Uterus (tissue), 4 donors: ENCODE results near the gene FBXW7. TPM values are rescaled to one million over a fixed set of nuclear protein-coding genes. Genes with fewer than 3 reads are reported as not detected.

Experiments used
- DNase-seq, 2 donors: peaks; one replicate each; pipeline ENCODE4 v3.0.0-alpha.2; 2019 to 2020
- H3K27ac ChIP-seq, 2 donors: fragments of 200-600 bp; sonication (generic); 1 replicate in 1 of 2; 2 replicates in 1 of 2; pipeline ENCODE4 v1.5.1; 2016 to 2018
- H3K27me3 ChIP-seq, 2 donors: fragments of 200-600 bp; sonication (generic); one replicate each; pipeline ENCODE4 v1.5.1; 2018 to 2019; ENCODE audit warnings: control low read depth in 1 of 2
- H3K36me3 ChIP-seq, 2 donors: fragments of 200-600 bp; sonication (generic); one replicate each; pipeline ENCODE4 v1.5.1; 2019; ENCODE audit warnings: control low read depth in 1 of 2
- H3K4me1 ChIP-seq, 2 donors: fragments of 200-600 bp; sonication (generic); one replicate each; pipeline ENCODE4 v1.5.1; 2018 to 2019; ENCODE audit warnings: control low read depth in 1 of 2
- H3K4me3 ChIP-seq, 2 donors: fragments of 200-600 bp; sonication (generic); 1 replicate in 1 of 2; 2 replicates in 1 of 2; pipeline ENCODE4 v1.5.1; 2018 to 2019; ENCODE audit warnings: mild to moderate bottlenecking in 1 of 2
- H3K9me3 ChIP-seq, 2 donors: fragments of 200-600 bp; sonication (generic); one replicate each; pipeline ENCODE4 v1.5.1; 2019; ENCODE audit warnings: control low read depth in 1 of 2
- POLR2A ChIP-seq, 2 donors: fragments of 450-650 bp; IDR thresholded peaks; one replicate each; pipeline ENCODE4 v1.6.1; 2016; ENCODE audit warnings: antibody characterized with exemption in 2 of 2, mild to moderate bottlenecking in 1 of 2, moderate library complexity in 1 of 2
- intact Hi-C: fragments of 100-400 bp; cut with DNase I; formaldehyde crosslinking; loops from one replicate; pipeline ENCODE4 v1.15.1; 2023; ENCODE audit warnings: low total_unique reads
- total RNA-seq, 4 donors: library from RNA; depleted of rRNA in 3 of 4; stranded (reverse); fragments of >200 nt in 3 of 4; gene quantifications; one replicate each; pipeline versions ENCODE4 v1.1.0 to v1.2.4, GENCODE V29; 2014 to 2023
- TF ChIP-seq, protein P1 (sequence below), 4 experiments: fragments of 200-600 bp in 2 of 4; fragments of 450-650 bp in 2 of 4; sonication (generic) in 2 of 4; IDR thresholded peaks; one replicate each; pipeline ENCODE4 v1.5.1; 2016 to 2019; ENCODE audit warnings: antibody characterized with exemption in 4 of 4, mild to moderate bottlenecking in 2 of 4, moderate library complexity in 1 of 4
- donor health status: DM: yes; HTN: yes; CAD: no.

The FBXW7 gene
- total RNA-seq, 4 donors from 2014 or later, result 50.6 to 152 (median 90.8) TPM

DNA sequence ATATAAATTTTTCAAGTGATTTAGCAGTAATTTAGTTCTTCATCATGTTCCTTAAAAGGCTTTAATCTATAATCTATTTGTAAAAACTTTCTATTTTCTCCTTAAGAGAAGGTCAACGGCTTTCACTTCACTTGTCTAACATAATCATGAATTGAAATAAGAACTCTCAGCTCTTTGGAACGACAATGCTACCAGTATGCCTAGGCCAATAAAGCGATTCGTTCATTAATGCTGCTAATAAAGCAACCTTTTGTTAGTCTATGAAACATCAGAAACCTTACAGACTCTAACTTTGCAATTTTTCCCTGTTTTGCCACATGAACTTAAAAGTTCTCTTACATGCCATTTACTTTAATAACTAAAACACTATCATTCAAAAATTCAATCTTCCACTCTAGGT is 47.6 kb downstream of the FBXW7 start:
- intact Hi-C loops, result no loop called here
- no peak overlapping the region for H3K27ac ChIP-seq
- DNase-seq, result no peak
- H3K27me3 ChIP-seq, result no peaks in the 10 kb centered on the region
- H3K4me1 ChIP-seq, result no peaks in the 10 kb centered on the region
- no peak overlapping the region for H3K4me3 ChIP-seq
- H3K36me3 ChIP-seq, result no peaks in the 10 kb centered on the region
- TF ChIP-seq, protein P1, sequence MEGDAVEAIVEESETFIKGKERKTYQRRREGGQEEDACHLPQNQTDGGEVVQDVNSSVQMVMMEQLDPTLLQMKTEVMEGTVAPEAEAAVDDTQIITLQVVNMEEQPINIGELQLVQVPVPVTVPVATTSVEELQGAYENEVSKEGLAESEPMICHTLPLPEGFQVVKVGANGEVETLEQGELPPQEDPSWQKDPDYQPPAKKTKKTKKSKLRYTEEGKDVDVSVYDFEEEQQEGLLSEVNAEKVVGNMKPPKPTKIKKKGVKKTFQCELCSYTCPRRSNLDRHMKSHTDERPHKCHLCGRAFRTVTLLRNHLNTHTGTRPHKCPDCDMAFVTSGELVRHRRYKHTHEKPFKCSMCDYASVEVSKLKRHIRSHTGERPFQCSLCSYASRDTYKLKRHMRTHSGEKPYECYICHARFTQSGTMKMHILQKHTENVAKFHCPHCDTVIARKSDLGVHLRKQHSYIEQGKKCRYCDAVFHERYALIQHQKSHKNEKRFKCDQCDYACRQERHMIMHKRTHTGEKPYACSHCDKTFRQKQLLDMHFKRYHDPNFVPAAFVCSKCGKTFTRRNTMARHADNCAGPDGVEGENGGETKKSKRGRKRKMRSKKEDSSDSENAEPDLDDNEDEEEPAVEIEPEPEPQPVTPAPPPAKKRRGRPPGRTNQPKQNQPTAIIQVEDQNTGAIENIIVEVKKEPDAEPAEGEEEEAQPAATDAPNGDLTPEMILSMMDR (IDR thresholded peaks at IDR 0.05), result no peak
- TF ChIP-seq POLR2A (IDR thresholded peaks at IDR 0.05), result no peak
- no peaks in the 10 kb centered on the region for H3K9me3 ChIP-seq

- H3K27me3 ChIP-seq, result no peaks in the 10 kb centered on the region
- no peaks in the 10 kb centered on the region for H3K36me3 ChIP-seq
- TF ChIP-seq POLR2A (IDR thresholded peaks at IDR 0.05), result no peak
- TF ChIP-seq, protein P1 (IDR thresholded peaks at IDR 0.05), result no peak
- H3K4me3 ChIP-seq, result no peak overlapping the region
- no peaks in the 10 kb centered on the region for H3K4me1 ChIP-seq
- no peak for DNase-seq
- intact Hi-C loops, result no loop called here
- H3K9me3 ChIP-seq, result no peaks in the 10 kb centered on the region
- no peak overlapping the region for H3K27ac ChIP-seq
Observed at GRCh38 chr4:152486429-152487389, 49.2 kb downstream of the FBXW7 start.

- no peak for TF ChIP-seq POLR2A (IDR thresholded peaks at IDR 0.05)
- TF ChIP-seq, protein P1 (IDR thresholded peaks at IDR 0.05), result no peak
- intact Hi-C loops, result no loop called here
- H3K4me3 ChIP-seq, result no peak overlapping the region
- no peak for DNase-seq
- H3K9me3 ChIP-seq, result no peaks in the 10 kb centered on the region
- H3K4me1 ChIP-seq, result no peaks in the 10 kb centered on the region
- no peak overlapping the region for H3K27ac ChIP-seq
- H3K36me3 ChIP-seq, result no peaks in the 10 kb centered on the region
- no peaks in the 10 kb centered on the region for H3K27me3 ChIP-seq
Observed at GRCh38 chr4:152485726-152486276, 50.1 kb downstream of the FBXW7 start.

DNA sequence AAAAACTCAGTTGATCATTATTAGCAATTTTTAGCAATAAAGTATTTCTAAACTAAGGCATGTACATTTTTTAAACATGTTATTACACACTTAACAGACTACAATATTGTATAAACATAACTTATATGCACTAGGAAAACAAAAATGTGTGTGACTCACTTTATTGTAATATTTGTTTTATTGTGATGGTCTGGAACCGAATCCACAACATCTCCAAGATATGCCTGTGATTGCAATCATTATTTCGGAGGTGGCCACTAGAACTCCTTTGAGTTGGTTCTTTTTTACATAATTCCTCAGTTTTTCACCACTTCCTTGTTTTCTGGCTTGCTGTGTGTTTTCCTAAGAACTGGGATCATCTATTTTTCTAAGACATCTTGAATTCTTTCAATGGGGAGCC is 53.7 kb downstream of the FBXW7 start:
- no peaks in the 10 kb centered on the region for H3K27me3 ChIP-seq
- no peak for DNase-seq
- TF ChIP-seq, protein P1 (IDR thresholded peaks at IDR 0.05), result no peak
- no peak for TF ChIP-seq POLR2A (IDR thresholded peaks at IDR 0.05)
- no peaks in the 10 kb centered on the region for H3K9me3 ChIP-seq
- no peaks in the 10 kb centered on the region for H3K4me1 ChIP-seq
- H3K4me3 ChIP-seq, result no peak overlapping the region
- intact Hi-C loops, result no loop called here
- H3K27ac ChIP-seq, result no peak overlapping the region
- no peaks in the 10 kb centered on the region for H3K36me3 ChIP-seq

DNA sequence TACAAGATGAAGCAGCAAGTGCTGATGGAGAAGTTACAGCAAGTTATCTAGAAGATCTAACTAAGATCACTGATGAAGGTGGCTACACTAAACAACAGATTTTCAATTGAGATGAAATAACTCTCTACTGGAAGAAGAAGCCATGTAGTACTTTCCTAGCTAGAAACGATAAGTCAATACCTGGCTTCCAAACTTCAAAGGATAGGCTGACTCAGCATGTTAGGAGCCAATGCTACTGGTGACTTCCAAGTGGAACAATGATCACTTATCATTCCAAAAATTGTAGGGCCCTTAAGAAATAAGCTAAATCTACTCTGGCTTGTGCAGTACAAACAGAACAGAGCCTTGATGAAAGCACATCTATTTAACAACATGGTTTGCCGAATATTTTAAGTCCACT is 55.0 kb downstream of the FBXW7 start:
- Histone ChIP-seq H3K27ac (no peak overlapping the region), H3K4me1 (no peaks in the 10 kb centered on the region), H3K36me3 (no peaks in the 10 kb centered on the region), H3K27me3 (no peaks in the 10 kb centered on the region), H3K9me3 (no peaks in the 10 kb centered on the region), H3K4me3 (no peak overlapping the region)
- intact Hi-C loops, result no loop called here
- TF ChIP-seq, protein P1 (IDR thresholded peaks at IDR 0.05), result no peak
- no peak for TF ChIP-seq POLR2A (IDR thresholded peaks at IDR 0.05)
- DNase-seq, result no peak
